ENCODE data around the gene PLB1.
A peak's percentile ranks its signal among the peaks of the same experiment; 100 is the strongest.

PLB1 gene

GRCh38 chr2:28626376-28626775 lies 130.5 kb downstream of the PLB1 start:
- DNase-seq (ENCODE audit: low read depth, low spot score) = no peak

GRCh38 chr2:28626891-28627421 lies 131.1 kb downstream of the PLB1 start:
- no peak for DNase-seq (ENCODE audit: low read depth, low spot score)

- no peak for DNase-seq (ENCODE audit: low read depth, low spot score)
Observed at GRCh38 chr2:28627722-28628480, 132.0 kb downstream of the PLB1 start.

GRCh38 chr2:28628506-28628905 lies 132.6 kb downstream of the PLB1 start:
- DNase-seq (ENCODE audit: low read depth, low spot score) = no peak

GRCh38 chr2:28628987-28629386 lies 133.1 kb downstream of the PLB1 start:
- no peak for DNase-seq (ENCODE audit: low read depth, low spot score)

GRCh38 chr2:28629910-28630309 lies 134.1 kb downstream of the PLB1 start:
- DNase-seq (ENCODE audit: low read depth, low spot score) = no peak

GRCh38 chr2:28630341-28630740 lies 134.5 kb downstream of the PLB1 start:
- no peak for DNase-seq (ENCODE audit: low read depth, low spot score)

- DNase-seq (ENCODE audit: low read depth, low spot score) = no peak
Observed at GRCh38 chr2:28631514-28632206, 135.8 kb downstream of the PLB1 start.

GRCh38 chr2:28632791-28633190 lies 136.9 kb downstream of the PLB1 start:
- no peak for DNase-seq (ENCODE audit: low read depth, low spot score)

GRCh38 chr2:28633204-28633603 lies 137.3 kb downstream of the PLB1 start:
- DNase-seq (ENCODE audit: low read depth, low spot score) = no peak

- peak; percentile 72 for DNase-seq (ENCODE audit: low read depth, low spot score)
Observed at GRCh38 chr2:28633746-28634145, 137.9 kb downstream of the PLB1 start.

- DNase-seq (ENCODE audit: low read depth, low spot score) = no peak
Observed at GRCh38 chr2:28635191-28635611, 139.3 kb downstream of the PLB1 start.

- no peak for DNase-seq (ENCODE audit: low read depth, low spot score)
Observed at GRCh38 chr2:28636491-28636890, 140.6 kb downstream of the PLB1 start.

GRCh38 chr2:28637066-28638047 lies 141.5 kb downstream of the PLB1 start:
- DNase-seq (ENCODE audit: low read depth, low spot score) = no peak

- DNase-seq (ENCODE audit: low read depth, low spot score) = no peak
Observed at GRCh38 chr2:28638102-28638501, 142.2 kb downstream of the PLB1 start.

- DNase-seq (ENCODE audit: low read depth, low spot score) = no peak
Observed at GRCh38 chr2:28639092-28639691, 143.3 kb downstream of the PLB1 start.

- DNase-seq (ENCODE audit: low read depth, low spot score) = no peak
Observed at GRCh38 chr2:28639836-28640235, 144.0 kb downstream of the PLB1 start.

- no peak for DNase-seq (ENCODE audit: low read depth, low spot score)
Observed at GRCh38 chr2:28640260-28640907, 144.5 kb downstream of the PLB1 start.

GRCh38 chr2:28640908-28641300 lies 145.0 kb downstream of the PLB1 start:
- DNase-seq (ENCODE audit: low read depth, low spot score) = no peak

- no peak for DNase-seq (ENCODE audit: low read depth, low spot score)
Observed at GRCh38 chr2:28642796-28643195, 146.9 kb downstream of the PLB1 start.

- DNase-seq (ENCODE audit: low read depth, low spot score) = no peak
Observed at GRCh38 chr2:28643327-28643726, 147.5 kb downstream of the PLB1 start.

Measured in smooth muscle cell of the brain vasculature (primary cell).